Retinal pigment epithelial cell (primary cell): ENCODE results near the gene CACNA1C.
A peak's percentile ranks its signal among the peaks of the same experiment; 100 is the strongest.

Source experiments
- DNase-seq: peaks from one replicate; pipeline ENCODE4 v3.0.0-alpha.2; 2010; ENCODE audit warnings: low read depth
- H3K4me3 ChIP-seq: 2 replicates; pipeline ENCODE4 v1.5.1; 2011; ENCODE audit warnings: mild to moderate bottlenecking, low read length, control low read depth, moderate library complexity
- TF ChIP-seq, protein P1 (sequence below): conservative IDR thresholded peaks from 2 replicates; pipeline ENCODE4 v1.5.1; 2011; ENCODE audit warnings: low read depth, low read length, control low read depth, inconsistent platforms

CACNA1C gene

DNA sequence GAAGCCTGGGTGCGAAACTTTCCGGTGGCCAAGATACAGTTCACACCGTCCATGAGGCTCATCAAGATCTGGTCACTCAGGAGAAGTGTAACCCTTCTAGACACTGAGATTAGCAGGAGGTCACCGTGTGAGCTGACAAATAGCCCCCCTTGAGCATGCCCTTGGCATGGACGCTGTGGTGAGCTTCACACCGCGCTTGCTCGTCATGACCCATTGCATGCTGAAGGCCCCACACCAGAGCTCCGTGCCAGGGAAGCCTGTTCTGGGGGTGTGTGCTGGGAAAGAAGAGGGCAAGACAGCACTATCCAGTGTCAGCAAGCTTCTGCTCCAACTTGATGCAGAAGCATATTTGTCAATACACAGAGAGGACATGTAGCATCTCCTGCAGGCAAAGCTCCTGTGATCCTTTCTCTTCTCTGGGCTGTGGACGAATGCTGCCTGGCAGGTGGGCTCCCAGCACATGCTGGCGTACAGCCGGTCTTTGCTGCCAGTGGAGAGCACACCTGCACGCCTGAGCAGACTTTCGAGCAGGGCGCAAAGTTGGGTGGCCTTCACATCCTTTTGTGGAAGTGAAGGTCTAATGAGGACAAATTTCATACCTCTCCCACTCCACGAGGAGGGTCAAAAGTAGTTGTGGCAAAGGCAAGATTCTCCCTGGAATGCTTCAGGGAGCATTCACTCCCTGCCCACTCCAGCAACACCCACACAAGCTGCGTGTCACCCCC is 615.1 kb downstream of the CACNA1C start:
- DNase-seq: no peak
- TF ChIP-seq, protein P1, sequence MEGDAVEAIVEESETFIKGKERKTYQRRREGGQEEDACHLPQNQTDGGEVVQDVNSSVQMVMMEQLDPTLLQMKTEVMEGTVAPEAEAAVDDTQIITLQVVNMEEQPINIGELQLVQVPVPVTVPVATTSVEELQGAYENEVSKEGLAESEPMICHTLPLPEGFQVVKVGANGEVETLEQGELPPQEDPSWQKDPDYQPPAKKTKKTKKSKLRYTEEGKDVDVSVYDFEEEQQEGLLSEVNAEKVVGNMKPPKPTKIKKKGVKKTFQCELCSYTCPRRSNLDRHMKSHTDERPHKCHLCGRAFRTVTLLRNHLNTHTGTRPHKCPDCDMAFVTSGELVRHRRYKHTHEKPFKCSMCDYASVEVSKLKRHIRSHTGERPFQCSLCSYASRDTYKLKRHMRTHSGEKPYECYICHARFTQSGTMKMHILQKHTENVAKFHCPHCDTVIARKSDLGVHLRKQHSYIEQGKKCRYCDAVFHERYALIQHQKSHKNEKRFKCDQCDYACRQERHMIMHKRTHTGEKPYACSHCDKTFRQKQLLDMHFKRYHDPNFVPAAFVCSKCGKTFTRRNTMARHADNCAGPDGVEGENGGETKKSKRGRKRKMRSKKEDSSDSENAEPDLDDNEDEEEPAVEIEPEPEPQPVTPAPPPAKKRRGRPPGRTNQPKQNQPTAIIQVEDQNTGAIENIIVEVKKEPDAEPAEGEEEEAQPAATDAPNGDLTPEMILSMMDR: no peak
- H3K4me3 ChIP-seq: no peak overlapping the region

DNA sequence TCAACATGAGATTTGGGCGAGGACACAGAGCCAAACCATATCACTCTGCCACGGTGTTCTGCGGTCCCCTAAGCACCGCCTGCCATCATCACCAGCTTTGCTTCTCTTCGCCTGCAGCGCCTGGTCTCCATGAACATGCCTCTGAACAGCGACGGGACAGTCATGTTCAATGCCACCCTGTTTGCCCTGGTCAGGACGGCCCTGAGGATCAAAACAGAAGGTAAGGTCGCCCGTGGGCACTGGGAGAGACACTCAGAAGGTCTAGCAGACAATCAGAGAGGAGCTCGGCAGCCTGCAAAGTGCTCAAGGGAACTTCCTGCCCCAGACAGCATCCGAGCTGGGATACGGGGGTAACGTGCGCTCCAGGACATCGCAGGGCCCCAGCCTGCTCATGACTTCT is 616.0 kb downstream of the CACNA1C start:
- TF ChIP-seq, protein P1: no peak
- H3K4me3 ChIP-seq: no peak overlapping the region
- DNase-seq: no peak

DNA sequence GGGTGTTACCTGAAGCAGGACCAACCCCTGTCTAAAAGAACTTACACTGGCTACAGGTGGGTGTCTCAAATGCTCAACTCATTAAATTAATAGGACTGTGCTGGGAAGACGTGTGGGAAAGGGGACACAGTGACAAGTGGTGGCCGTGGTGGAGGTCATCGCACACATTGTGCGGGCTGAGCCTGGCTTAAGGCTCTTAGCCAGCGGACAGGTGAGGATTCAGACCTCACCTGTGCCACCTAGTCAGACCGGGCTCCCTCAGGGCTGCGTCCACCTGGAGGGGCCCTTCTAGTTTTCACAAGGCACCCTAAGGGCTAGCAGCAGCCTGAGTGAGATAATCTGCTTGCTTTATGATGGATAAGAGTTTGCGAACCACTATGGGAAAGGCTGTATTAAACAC is 616.8 kb downstream of the CACNA1C start:
- H3K4me3 ChIP-seq: no peak overlapping the region
- DNase-seq: no peak
- TF ChIP-seq, protein P1: no peak

DNA sequence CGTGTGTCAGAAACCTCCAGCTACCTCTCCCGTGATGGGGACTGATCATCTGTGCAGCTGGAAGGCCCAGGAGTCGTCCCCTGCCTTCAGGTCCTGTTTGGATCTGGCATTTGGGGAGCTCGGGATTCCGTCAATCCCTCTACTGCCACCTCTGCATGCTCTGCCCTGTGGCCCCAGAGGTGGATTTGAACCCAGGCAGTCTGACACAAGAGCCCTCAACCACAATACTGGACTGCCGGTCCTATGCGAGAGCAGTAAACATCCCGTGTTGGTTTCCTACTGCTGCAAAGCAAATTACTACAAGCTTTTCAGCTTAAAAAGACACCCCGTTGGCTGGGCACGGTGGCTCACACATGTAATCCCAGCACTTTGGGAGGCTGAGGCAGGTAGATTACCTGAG is 620.1 kb downstream of the CACNA1C start:
- no peak overlapping the region for H3K4me3 ChIP-seq
- TF ChIP-seq, protein P1: no peak
- DNase-seq: no peak

DNA sequence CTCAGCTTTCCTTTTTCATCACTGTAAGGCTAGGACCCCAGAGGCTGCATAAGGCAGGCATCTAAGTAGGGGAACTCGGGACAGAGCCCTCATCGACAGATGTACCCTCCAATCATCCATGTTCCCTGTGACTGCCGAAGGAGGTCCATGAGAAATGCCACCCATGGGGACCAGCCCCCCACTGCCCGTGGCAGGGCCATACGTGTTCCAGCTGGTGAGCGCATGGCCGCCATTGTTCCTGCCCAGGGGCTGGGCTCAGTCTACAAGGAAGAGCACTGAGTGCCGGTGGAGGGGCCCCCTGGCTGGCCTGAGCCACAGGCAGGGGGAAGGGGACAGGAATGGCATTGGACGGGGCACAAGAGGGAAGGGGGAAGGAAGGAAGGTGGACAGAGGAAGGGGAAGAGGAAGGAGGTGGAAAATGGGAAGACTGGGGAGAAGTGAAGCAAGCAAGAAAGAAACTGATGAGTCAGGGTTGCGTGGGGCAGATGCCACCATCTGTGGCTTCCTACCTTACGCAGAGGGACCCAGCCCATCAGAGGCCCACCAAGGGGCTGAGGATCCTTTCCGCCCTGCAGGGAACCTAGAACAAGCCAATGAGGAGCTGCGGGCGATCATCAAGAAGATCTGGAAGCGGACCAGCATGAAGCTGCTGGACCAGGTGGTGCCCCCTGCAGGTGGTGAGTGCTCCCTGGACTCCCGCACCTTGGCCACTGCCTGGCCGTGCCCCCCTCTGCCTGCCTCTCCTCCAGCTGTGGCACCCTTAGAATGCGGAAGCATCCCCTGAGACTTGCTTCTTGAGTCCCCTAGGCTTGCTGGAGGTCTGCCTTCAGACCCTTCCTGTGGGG is 621.4 kb downstream of the CACNA1C start:
- DNase-seq: no peak
- no peak overlapping the region for H3K4me3 ChIP-seq
- TF ChIP-seq, protein P1: peak; percentile 21

DNA sequence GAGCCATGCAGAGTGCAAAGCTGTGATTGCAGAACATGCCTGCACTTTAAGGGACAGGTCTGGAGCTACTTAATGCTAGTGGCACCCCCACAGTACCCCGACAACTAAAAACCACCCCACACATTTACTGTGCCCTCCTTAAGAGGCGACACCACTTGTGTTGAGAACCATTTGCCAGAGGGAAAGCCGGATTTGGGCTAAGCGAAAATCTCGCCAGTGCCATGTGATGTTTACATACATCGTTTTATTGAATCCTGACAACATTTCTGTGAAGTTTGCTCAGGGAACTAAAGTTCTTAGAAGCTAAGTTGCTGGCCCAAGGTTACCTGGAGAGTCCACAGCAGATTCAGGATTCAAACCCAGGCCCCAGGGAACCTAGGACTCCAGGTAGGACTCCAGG is 623.0 kb downstream of the CACNA1C start:
- TF ChIP-seq, protein P1: no peak
- H3K4me3 ChIP-seq: no peak overlapping the region

More for the DNA sequence above, 623.0 kb downstream of the CACNA1C start:
- DNase-seq: no peak
